Globus pallidus (tissue), 1 donor: ENCODE measurements around the gene ZER1.

ENCODE experiments used
- DNase-seq: peaks from one replicate; pipeline ENCODE4 v3.0.0-alpha.2; 2015; ENCODE audit warnings: low spot score

ZER1 gene

GRCh38 chr9:128735373-128735772, 36.4 kb downstream of the ZER1 start:
- peak; percentile 35 for DNase-seq

- peak; percentile 55 for DNase-seq
Observed at GRCh38 chr9:128733256-128733655, 38.5 kb downstream of the ZER1 start.

DNA sequence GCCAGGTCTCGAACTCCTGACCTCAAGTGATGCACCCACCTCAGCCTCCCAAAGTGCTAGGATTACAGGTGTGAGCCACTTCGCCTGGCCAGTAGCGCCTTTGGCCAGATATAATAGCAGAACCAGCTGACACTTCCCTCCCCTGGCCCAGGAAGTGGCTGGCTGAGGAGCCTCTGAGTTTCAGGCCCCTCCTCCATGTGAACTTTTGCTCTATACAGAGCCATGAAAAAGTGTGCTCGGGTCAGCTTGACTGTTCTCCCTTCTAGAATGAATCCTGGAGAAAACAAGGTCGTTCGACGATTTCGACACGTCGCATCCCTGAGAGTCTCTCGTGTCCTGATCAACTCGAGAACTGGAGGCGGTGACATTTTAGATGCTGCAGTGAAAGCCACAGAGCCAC, 39.2 kb downstream of the ZER1 start:
- no peak for DNase-seq

GRCh38 chr9:128731691-128732090, 40.0 kb downstream of the ZER1 start:
- no peak for DNase-seq

DNA sequence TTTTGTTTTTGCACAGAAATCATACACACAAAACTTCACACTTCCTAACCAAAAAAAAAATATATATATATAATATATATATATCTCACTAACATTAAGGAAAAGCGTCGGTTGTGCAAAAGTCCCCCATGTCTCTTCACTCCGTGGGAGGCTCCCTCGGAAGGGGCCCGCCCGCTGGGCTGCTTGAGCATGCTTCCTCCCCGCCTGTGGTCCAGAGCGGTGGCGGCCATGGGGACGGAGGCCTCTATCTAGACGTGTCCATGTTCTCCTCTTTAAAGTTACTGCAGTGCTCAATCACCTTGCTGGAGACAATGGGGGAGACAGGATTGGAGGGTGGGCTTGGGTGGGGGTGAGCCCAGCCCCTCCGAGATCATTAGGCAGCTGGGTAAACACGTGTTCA, 40.6 kb downstream of the ZER1 start:
- DNase-seq = no peak

DNA sequence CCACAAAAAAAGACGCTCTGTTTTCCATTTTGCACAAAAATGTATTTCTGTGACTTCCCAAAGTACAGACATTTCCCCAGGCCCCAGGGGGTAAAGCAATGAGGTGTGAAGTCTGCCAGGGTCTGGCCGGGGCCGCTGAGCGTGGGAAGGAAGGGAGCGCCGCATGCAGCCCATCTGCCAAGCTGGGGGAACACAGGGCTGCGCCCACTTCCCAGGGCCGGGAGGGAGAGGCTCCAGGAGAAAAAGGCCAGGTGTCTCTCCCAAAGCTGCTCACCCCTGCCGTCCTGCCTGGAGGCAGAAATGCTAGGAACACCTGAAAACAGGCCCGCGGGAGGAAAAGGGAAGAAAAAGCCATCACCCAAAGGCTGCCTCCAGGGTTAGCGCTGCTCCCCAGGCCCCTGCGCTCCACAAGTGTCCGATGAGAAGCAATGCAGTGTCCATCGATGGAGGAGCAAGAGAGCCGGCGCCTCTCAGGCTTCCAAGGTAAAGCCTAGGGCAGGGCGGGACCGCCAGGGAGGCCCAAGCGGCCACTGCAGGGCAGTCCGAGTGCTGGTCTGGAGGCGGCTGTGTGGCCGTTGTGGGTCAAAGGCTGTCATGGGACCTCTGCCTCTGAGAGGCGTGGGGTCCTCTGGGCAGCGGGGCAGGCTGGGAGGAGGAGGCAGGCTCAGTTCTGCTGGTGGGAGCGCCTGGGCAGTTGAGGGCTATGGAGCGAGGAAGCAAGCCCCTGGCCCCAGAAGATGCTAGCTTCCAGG, 41.8 kb downstream of the ZER1 start:
- no peak for DNase-seq

- no peak for DNase-seq
Observed at GRCh38 chr9:128729302-128729701, 42.4 kb downstream of the ZER1 start.

DNA sequence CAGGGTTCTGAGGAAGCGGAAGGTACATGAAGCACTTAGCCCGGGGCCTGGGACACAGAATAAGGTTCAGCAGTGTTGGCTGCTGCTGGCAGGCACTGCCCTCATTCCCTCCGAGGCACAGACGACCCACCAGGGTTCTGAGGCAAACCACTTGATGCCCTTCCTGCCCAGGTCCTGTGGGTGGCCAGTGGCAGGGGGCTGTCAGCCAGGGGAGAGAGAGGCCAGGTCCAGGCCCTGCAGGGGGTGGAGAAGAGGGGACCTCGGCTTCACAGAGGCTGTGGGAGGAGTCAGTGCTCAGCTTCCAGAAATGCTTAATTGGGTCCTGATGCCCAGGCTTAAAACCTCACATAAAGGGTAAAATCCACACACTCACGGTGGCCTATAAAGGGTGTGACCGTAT, 43.4 kb downstream of the ZER1 start:
- DNase-seq = no peak

DNA sequence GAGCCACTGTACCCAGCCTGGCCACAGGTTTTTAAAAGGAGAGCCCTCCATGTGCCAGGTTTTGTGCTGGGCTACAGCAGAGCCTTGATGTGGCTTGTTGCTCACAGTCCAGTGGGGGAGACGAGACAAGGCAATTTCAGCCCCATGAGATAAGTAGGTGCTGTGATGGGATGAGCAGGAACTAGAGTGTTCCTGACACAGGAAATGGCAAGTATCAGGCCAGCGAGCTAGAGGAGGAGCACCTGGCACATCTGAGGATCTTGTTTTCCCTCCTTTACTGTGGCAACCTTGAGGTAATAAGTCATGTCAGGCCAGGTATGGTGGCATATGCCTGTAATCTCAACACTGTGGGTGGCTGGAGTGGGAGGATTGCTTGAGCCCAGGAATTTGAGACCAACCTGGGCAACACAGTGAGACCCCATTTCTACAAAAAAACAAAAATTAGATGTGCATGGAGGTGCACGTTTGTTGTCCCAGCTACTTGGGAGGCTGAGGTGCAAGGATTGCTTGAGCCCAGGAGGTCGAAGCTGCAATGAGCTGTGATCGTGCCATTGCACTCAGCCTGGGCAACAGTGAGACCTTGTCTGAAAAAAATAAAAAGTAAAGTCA, 44.0 kb downstream of the ZER1 start:
- no peak for DNase-seq

GRCh38 chr9:128724744-128725211, 46.9 kb downstream of the ZER1 start:
- peak; percentile 19 for DNase-seq

DNA sequence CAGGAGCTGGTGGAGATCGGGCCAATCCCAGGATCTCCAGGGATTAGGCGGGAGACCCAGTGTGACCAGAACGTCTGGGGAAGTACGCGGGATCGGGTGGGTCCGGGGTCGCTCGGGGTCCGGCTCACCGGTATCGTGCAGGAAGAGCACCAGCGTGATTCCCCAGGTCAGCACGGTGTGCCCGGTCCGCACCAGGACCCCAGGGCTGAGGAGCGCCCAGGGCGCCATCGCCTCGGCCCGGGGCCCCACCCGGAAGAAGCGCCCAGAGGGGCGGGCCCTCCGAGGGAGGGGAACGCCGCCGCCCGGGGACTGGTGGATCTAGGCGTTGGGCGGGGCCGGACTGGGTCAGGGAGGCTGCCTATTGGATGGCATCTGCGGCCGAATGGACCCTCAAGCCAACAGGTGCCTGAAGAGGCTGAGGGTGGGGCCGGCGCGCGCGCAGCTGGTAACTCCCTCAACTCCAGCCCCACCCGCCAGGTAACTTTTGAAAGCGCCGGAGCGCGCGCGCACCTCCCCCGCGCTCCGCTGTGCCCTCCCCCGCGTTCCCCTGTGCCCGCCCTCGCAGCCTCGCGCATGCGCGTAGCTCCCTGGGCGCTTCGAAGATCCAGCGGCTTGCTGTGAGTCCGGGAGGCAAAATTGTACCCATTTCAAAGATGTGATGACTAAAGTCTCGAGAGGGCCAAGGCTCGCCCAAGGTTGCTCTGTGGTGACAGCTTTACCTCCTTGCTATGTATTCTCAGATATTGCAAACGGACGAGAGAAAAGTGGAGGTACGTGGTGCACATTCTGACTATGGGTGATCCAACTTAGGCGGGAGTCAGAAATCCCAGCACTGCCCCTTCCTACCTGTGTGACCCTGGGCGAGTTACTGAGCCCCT, 47.6 kb downstream of the ZER1 start, which contains the start of gene ZDHHC12:
TSS of gene ZDHHC12 (minus strand) at position 262 of the 878 bp plus-strand sequence. CDS start at position 228, 34 bp downstream.
- peak; percentile 85 for DNase-seq

- no peak for DNase-seq
Observed at GRCh38 chr9:128723352-128723865, 48.3 kb downstream of the ZER1 start.

DNA sequence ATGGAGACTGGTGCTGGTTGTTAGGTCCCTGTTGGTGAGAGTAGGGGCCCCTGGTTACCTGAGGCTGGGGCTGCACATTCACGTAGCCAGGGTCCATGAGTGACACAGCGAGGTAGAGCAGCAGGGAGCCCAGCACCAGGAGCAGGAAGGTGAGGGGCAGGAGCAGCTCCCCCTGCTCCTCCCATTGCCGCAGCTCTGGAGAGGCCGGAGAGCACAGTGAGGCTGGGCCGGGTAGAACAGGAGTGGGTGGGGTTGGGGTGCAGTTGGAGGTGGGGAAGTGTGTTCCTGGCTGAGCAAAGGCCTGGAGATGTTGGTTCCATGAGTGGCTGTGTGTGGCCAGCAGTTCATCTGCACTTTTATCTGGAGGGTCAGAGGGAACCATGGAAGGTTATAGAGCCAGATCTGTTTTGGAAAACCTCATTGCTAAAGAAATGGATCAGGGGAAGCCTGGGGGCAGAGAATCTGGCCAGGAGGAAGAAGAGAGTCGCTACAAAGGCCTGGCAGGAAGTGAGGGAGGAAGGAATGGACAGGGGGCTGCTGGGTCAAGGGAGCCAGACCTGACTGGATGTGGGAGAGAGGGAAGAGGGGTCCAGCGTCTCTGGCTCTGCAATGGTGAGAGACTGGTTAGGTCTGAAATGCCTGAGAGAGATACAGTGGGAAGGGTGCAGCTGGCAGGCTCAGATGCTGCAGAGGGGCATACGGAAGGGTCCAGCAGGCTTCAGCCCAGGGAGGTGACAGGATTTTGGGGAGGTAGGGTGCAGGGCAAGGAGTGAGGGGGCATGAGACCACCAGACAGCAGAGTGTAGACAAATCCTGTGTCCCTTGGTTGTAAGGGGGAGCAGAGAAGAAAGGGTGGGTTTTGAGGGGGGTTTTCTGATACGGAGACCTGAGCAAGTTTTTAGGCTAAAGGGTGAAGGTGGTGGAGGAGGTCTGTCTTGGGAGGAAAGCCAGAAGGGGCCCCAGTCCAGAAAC, 49.1 kb downstream of the ZER1 start:
- DNase-seq = no peak

DNA sequence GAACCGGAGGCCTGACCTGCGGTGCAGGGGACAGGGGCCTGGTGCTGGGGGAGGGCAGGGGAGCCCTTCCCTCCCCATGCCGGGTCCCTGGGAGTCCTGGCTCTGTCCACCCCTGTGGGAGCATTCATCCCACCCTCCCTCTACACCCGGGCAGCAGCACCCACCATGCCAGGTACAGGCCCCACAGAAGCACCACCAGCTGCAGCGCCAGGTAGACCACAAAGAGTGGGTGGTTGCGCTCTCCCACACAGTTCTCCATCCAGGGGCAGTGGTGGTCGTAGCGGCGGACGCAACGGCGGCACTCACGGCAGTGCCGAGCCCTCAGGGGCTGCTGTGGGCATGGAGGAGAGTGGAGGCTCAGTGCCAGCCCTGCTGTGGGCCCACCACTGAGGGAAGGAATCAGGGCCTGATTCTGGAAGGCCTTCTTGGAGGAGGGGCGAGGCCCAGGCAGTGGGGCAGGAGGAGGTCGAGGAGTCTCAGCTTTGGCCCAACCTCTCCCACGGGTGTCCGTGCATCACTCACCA, 50.2 kb downstream of the ZER1 start:
- DNase-seq = no peak

- DNase-seq = no peak
Observed at GRCh38 chr9:128720841-128721486, 50.8 kb downstream of the ZER1 start.

DNA sequence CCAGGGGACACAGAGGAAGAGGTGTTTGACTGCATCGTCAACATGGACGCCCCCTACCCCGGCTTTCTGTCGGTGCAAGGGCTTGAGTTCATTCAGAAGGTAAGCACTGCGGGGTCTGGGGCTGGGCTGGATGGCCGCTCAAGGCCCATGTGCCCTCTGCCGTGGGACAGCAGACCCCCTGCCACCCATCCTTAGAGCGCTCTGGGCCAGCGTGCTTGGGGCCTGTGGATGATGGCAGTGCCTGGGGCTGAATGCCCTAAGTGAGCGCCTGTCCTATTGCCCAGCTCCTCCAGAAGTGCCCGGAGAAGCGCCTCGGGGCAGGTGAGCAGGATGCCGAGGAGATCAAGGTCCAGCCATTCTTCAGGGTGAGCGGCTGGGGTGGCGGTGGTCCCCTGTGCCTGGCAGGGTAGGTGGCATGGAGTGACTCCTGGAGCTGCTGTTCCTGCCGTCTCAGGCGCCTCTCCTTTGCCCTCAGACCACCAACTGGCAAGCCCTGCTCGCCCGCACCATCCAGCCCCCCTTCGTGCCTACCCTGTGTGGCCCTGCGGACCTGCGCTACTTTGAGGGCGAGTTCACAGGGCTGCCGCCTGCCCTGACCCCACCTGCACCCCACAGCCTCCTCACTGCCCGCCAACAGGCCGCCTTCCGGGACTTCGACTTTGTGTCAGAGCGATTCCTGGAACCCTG, 51.7 kb downstream of the ZER1 start:
- DNase-seq = no peak

DNA sequence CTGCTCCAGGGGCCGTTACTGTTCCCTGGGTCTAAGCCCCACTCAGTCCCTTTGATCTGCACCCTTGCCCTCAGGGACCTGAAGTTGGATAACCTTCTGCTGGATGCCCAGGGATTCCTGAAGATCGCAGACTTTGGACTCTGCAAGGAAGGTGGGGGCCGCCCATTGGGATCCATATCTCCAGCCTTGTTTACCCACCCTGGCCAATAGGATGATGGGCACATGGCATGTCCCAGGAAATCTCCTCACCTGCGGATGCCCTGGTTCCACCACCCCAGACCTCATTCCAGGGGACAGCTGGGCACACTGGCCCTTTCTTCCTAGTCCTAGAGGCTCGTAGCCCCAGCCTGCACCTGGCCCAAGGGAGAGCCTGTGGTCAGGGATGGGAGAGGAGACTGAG, 53.3 kb downstream of the ZER1 start:
- no peak for DNase-seq

- DNase-seq = no peak
Observed at GRCh38 chr9:128718047-128718446, 53.7 kb downstream of the ZER1 start.

DNA sequence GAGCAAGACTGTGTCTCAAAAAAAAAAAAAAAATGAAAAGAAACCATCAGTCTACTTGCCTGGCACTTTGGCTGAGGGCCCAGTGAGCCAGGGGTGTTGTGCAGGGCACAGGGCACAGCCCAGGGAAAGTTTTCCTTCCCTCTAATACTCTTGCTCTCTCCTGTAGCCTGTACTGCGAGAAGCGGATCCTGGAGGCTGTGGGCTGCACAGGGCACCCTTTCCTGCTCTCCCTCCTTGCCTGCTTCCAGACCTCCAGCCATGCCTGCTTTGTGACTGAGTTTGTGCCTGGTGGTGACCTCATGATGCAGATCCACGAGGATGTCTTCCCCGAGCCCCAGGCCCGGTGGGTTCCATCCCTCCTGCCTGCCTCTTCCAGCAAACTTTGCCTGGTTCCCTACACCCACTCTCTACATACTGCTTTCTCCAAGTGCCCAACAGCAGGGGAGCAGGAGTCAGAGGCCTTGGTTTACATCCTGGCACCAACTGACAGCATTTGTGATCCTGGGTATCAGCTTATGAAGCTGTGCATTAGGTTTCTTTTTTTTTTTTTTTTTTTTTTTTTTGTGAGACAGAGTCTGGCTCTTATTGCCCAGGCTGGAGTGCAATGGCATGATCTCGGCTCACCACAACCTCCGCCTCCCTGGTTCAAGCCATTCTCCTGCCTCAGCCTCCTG, 55.0 kb downstream of the ZER1 start:
- DNase-seq = no peak
